ENCODE data around the gene LANCL2.
"Not testable (repeated sequence)": the region's sequence is repeated elsewhere in the genome, so short reads cannot be mapped to it uniquely, and the experiment has no call there.

Gene LANCL2

DNA sequence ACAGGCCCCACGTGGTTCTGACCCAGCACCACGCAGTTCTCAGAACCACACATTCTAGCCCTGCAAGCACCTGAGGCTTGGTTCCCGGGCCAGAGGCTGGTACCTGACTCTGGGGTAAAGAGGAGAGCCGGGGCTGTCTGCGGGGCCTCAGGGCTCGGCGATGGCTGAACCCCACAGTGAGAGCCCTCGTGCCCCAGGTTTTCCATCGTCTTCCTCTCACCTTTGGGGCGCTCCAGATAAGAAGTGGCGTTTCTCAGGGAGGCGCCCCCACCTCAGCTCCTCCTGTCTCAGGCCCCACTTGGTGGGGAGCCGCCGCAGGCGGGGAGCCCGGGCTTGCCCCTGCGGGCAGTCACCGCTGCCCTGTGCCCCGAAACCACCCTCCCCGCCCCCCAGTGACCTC lies 2.2 kb upstream of the LANCL2 start:
- DNase-seq (ENCODE audit: low spot score): no peak

DNA sequence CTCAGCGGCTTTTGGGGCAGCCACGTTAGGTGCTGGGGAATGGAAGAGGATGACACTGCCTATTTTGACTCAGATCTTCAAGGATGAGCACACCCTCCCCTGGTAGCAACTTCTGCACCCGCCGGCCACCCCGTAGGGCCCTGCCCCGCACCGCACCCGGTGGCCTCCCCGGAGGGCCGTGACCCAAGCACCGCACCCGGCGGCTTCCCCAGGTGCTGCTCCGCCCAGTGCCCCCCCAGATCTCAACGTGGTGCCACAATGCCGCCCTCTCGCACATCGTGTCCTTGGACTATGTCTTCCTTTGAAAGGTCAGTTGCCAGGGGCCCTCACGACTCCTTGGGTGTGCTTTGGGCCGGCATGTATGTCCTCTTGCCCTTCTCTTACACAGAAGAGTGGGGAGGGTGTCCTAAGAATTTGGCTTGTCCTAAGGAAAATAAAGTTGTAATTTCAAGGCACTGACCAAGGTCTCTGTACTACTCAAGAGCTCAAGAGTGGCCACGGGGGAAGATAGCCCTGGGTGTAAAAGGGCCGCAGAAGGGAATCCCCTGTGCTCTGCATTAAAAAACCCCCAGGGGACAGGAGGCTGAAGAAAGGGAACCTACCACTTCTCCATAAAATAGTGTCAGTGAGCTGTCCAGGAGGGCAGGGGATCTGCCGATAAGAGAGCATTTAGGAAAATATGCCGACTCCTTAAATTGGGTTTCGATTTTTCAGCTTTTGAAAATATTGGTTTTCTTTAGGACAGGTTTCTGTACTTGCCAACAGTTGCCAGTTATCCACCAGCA lies 1.6 kb upstream of the LANCL2 start:
- DNase-seq (ENCODE audit: low spot score): no peak

- peak; percentile 97 for DNase-seq (ENCODE audit: low spot score)
Measured at GRCh38 chr7:55365675-55366460, 731 bp downstream of the LANCL2 start.

GRCh38 chr7:55366461-55367070 lies 1.4 kb downstream of the LANCL2 start:
- peak; percentile 75 for DNase-seq (ENCODE audit: low spot score)

DNA sequence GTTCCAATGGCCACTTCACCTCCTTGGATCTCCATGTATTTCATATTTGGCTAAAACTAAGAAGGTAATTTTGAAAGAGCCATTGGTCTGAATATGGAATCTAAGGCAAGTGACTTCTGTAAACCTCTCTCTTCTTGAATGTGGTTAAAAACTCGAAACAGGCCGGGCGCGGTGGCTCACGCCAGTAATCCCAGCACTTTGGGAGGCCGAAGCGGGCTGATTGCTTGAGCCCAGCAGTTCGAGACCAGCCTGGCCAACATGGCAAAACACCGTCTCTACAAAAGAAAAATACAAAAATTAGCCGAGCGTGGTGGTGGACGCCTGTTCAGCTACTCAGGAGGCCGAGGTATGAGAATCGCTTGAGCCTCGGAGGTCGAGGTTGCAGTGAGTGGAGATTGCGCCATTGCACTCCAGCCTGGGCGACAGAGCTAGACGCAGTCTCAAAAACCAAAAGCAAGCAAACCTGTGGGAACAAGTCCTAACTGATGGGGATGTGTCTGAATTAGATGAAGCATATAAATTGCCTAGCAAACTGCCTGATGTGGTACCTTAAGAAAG lies 2.2 kb downstream of the LANCL2 start:
- DNase-seq (ENCODE audit: low spot score): no peak

GRCh38 chr7:55369427-55370400 lies 4.6 kb downstream of the LANCL2 start:
- no peak for DNase-seq (ENCODE audit: low spot score)

DNA sequence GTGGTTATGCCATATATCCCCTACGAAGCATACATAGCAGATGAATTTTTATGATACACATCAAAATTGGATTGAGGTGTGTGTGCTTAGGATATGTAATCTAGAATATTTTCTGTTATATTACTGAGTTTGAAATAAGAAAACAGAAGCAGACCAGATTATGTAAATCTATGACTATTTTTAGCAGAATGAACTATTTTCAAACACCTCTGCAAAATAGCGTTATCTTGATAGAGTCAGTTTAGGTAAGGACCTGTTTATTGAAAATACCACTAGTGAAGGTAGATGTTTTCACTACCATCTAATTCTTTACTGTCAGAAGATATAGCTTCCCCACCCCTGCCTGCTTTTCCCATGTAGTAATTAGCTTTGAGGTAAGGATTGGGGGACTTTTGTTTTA lies 9.1 kb downstream of the LANCL2 start:
- DNase-seq (ENCODE audit: low spot score): no peak

DNA sequence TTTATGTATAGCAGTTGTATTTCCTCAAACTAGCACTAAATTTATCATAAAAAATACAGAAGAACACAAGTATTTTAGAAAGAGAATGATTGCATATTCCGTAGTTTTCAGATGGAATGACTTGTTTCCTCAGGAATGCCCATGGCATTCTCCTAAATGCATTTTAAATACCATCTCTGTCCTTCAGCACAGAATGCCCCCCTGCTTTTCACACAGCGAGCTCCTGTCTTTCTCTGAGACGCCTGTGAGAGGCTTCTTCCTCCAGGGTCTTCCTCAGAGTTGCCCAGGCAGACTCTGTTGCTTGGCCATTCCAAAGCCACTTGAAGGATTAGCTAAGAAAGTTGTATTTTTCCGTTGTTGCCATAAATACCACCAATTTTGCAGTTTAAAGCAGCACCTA lies 10.1 kb downstream of the LANCL2 start:
- no peak for DNase-seq (ENCODE audit: low spot score)

- no peak for DNase-seq (ENCODE audit: low spot score)
Measured at GRCh38 chr7:55377162-55377817, 12.2 kb downstream of the LANCL2 start.

DNA sequence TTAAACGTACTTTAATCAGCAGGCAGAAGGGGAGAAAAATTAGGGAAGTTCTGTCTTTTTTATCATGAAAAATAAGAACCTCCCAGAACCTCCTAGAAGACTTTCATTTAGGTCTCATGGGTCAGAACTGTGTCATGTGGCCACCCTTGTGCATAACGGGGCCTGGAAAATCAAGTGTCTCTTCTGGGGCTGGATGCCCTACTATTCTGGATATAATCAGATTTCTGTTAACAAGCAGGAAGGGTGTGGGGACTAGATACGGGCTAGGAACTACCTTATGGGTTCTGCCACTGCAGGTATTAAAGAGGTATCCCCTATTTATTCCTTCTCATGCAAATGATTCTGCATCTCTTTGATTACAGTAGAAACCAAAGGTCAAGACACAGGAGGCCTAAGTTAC lies 14.1 kb downstream of the LANCL2 start:
- DNase-seq (ENCODE audit: low spot score): no peak

GRCh38 chr7:55381189-55381588 lies 16.1 kb downstream of the LANCL2 start:
- no peak for DNase-seq (ENCODE audit: low spot score)

GRCh38 chr7:55381696-55382095 lies 16.6 kb downstream of the LANCL2 start:
- DNase-seq (ENCODE audit: low spot score): no peak

DNA sequence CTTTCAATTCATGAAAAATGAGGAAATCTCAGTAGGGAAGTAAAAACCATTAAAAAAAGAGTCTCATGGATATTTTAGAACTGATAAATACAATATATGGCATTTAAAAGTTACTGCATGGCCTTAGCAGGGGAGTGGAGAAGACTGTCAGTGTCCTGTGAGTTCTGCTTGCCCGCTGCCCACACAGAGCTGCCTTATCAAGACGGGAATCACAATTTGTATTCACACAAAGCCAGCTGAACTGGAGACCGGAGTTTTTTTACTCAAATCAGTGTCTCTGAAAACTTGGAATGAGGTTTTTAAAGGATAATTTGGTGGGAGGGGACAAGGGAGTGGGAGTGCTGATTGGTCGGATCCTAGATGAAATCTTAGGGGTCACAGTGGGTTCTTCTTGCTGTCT lies 17.1 kb downstream of the LANCL2 start:
- no peak for DNase-seq (ENCODE audit: low spot score)

- DNase-seq (ENCODE audit: low spot score): no peak
Measured at GRCh38 chr7:55386541-55386940, 21.4 kb downstream of the LANCL2 start.

- no peak for DNase-seq (ENCODE audit: low spot score)
Measured at GRCh38 chr7:55387062-55387965, 22.2 kb downstream of the LANCL2 start.

DNA sequence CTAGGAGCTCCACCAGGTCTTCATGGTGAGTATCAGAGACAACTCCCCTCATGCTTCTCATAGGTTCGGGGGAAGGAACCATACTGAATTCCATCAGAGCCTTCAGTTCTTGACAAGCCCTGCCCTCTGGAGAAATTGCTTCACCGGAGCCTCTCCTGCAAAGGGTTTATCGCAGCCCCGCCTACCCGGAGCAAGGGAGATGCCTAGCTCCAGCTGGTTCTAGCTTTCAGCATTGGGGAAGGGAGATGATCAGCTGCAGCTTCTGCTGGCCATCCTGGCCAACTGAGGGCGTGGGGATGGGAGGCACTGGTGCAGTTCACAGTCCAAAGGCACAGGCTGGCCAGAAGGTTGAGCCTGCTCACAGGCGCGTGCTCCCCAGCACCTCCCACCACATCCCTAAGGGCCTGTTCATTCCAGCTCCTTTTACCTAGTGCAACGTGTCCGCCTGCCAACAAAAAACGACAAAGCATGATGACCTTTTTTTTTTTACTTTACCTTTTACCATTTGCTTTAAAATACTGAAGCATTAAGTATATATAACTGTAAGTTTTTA lies 31.2 kb downstream of the LANCL2 start:
- no peak for DNase-seq (ENCODE audit: low spot score)

GRCh38 chr7:55397617-55398016 lies 32.5 kb downstream of the LANCL2 start:
- no peak for DNase-seq (ENCODE audit: low spot score)

DNA sequence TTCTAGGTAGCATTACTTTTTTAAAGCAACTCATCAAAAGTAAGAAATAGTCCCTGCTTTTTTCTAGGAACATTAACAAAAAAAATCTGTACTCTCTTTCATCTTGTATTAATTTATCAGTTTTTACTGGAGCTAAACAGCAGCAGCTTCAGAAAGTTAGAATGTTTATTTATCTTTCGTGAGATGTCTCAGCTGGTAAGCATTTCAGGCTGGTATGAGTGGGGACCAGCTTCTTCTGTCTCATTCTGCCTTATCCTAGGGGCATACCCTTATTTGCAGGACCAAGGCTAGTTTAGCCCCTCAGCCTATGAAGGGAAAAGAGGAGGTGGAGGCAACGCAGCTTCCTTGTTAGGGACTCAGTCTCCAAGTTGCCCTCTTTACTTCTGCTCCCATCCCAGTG lies 35.1 kb downstream of the LANCL2 start:
- no peak for DNase-seq (ENCODE audit: low spot score)

GRCh38 chr7:55402506-55402905 lies 37.4 kb downstream of the LANCL2 start:
- not testable (repeated sequence) for DNase-seq (ENCODE audit: low spot score)

Measured in SW480 (cell line).